Measurements from ENCODE around the gene MAP3K12. TPM values are rescaled to one million over a fixed set of nuclear protein-coding genes. Genes with fewer than 3 reads are reported as not detected.
"Not testable (repeated sequence)": the region's sequence is repeated elsewhere in the genome, so short reads cannot be mapped to it uniquely, and the experiment has no call there.

MAP3K12 gene
- total RNA-seq, 2 donors from 2014 or later: 27.9 to 36.8 TPM

GRCh38 chr12:53483979-53484377, 15.3 kb downstream of the MAP3K12 start:
- DNase-seq (ENCODE audit: low spot score): no peak
- Histone ChIP-seq H3K4me3 (no peak overlapping the region), H3K27ac (no peak overlapping the region), H3K27me3 (replicated peaks; ENCODE audit: insufficient read depth) (no peaks in the 10 kb centered on the region), H3K9me3 (no peaks in the 10 kb centered on the region), H3K4me1 (ENCODE audit: control insufficient read depth in 1 of 2, low read depth in 2 of 2) (no peaks in the 10 kb centered on the region), H3K36me3 (peaks cover 64% of the 10 kb centered on the region)
- ATAC-seq (ENCODE audit: insufficient number of reproducible peaks, low FRiP score, low read depth): no peak
- TF ChIP-seq CTCF (IDR thresholded peaks at IDR 0.05): no peak

GRCh38 chr12:53483225-53483978, 15.9 kb downstream of the MAP3K12 start:
- H3K9me3 ChIP-seq: no peaks in the 10 kb centered on the region
- no peak for TF ChIP-seq CTCF (IDR thresholded peaks at IDR 0.05)
- DNase-seq (ENCODE audit: low spot score) (no peak), ATAC-seq (ENCODE audit: insufficient number of reproducible peaks, low FRiP score, low read depth) (no peak)
- H3K27ac ChIP-seq: no peak overlapping the region
- H3K4me1 ChIP-seq (ENCODE audit: control insufficient read depth in 1 of 2, low read depth in 2 of 2): peaks cover 0 to 4% of the 10 kb centered on the region in 2 donors
- H3K4me3 ChIP-seq: no peak overlapping the region
- H3K27me3 ChIP-seq (replicated peaks; ENCODE audit: insufficient read depth): no peaks in the 10 kb centered on the region
- peaks cover 70% of the 10 kb centered on the region for H3K36me3 ChIP-seq

GRCh38 chr12:53482626-53483168, 16.6 kb downstream of the MAP3K12 start:
- Histone ChIP-seq H3K4me3 (no peak overlapping the region), H3K27ac (peak overlapping the region in 1 of 2 donors; percentile 42), H3K9me3 (no peaks in the 10 kb centered on the region), H3K36me3 (peaks cover 75% of the 10 kb centered on the region), H3K27me3 (replicated peaks; ENCODE audit: insufficient read depth) (no peaks in the 10 kb centered on the region), H3K4me1 (ENCODE audit: control insufficient read depth in 1 of 2, low read depth in 2 of 2) (peaks cover 0 to 12% of the 10 kb centered on the region in 2 donors)
- TF ChIP-seq CTCF (IDR thresholded peaks at IDR 0.05): no peak
- DNase-seq (ENCODE audit: low spot score): no peak
- ATAC-seq (ENCODE audit: insufficient number of reproducible peaks, low FRiP score, low read depth): no peak

- no peaks in the 10 kb centered on the region for H3K27me3 ChIP-seq (replicated peaks; ENCODE audit: insufficient read depth)
- peaks cover 78% of the 10 kb centered on the region for H3K36me3 ChIP-seq
- TF ChIP-seq CTCF (IDR thresholded peaks at IDR 0.05): no peak
- H3K9me3 ChIP-seq: no peaks in the 10 kb centered on the region
- ATAC-seq (ENCODE audit: insufficient number of reproducible peaks, low FRiP score, low read depth): no peak
- no peak for DNase-seq (ENCODE audit: low spot score)
- no peak overlapping the region for H3K4me3 ChIP-seq
- H3K27ac ChIP-seq: peak overlapping the region; percentile 23 to 42
- peaks cover 0 to 12% of the 10 kb centered on the region in 2 donors for H3K4me1 ChIP-seq (ENCODE audit: control insufficient read depth in 1 of 2, low read depth in 2 of 2)
Observed at GRCh38 chr12:53481939-53482586, 17.2 kb downstream of the MAP3K12 start.

GRCh38 chr12:53481458-53481857, 17.8 kb downstream of the MAP3K12 start:
- peak overlapping the region in 1 of 2 donors; percentile 23 for H3K27ac ChIP-seq
- ATAC-seq (ENCODE audit: insufficient number of reproducible peaks, low FRiP score, low read depth); H3K27me3 ChIP-seq (replicated peaks; ENCODE audit: insufficient read depth); H3K9me3 ChIP-seq; DNase-seq (ENCODE audit: low spot score); H3K4me3 ChIP-seq: not testable (repeated sequence)
- peaks cover 83% of the 10 kb centered on the region for H3K36me3 ChIP-seq
- H3K4me1 ChIP-seq (ENCODE audit: control insufficient read depth in 1 of 2, low read depth in 2 of 2): peaks cover 0 to 12% of the 10 kb centered on the region in 2 donors

Measured in thoracic aorta (tissue), 2 donors.